ENCODE measurements around the gene MUC5B.

Gene MUC5B

DNA sequence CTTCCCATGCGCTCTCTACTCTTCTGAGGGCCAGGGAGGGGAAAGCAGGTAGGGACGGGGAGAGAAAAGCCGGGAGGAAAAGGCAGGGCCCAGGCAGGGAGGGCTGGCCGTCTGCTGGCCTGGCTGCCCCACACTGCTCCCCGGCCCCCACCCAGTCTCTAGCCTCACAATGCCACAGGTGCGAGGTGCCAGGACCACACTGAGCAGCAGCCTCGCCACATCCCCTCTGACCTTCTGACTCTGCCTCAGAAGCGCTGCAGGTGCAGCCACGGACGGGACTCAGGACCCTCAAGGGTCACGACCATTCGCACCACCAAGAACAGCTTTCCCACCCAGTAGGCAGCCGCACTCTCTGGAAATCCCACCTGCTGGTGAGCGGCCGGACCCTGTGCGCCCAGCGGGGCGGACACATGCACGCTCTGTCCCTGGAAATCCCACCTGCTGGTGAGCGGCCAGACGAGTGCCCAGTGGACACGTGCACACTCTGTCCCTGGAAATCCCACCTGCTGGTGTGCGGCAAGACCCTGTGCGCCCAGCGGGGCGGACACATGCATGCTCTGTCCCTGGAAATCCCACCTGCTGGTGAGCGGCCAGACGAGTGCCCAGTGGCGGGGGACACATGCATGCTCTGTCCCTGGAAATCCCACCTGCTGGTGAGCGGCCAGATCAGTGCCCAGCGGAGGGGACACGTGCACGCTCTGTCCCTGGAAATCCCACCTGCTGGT lies 66.5 kb downstream of the MUC5B start:
- DNase-seq, result no peak

DNA sequence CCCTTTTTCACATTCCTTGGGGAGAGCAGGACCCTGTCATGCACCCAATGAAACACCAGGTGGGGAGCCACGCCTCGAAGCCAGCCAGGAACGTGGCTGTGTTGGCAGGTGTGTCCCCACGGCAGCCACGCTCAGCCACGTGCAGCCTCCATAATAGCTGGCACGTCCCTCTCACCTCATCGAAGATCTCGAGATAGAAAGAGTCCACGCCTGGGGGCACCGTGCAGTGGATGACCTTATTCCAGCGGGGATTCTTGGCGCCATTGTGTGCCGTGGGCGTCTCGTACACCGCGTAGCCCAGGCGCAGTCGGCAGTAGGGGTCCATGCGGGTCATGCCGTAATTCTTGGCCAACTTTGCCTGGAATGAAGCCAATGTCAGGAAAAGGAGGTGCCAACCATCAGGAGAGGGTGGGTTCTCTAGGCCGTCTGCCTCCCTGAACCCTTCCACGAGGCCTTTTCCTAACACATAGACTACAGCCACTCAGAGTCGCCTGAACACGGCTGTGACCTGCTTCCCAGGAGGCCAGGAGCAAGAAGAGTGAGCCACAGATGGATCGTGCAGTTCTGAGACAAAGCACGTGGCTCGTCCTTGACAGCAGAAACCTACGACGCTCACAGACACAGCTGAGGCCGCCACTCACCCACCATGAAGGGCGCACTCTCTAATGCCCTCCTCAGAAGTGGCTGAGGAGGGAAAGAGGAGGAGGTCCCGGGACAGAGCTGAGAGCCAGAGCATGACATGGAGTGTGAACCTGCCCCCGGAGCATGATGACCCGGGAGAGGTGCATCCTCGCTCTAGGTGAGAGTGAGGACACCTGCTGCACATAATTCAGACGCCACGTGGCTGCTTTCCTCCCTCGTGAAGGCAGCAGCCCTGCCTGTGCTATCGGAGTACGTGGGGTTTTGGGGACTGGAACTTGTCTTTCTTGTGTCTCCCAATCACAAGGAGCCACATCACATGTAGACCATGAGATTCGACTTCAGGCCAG lies 67.5 kb downstream of the MUC5B start:
- no peak for DNase-seq

DNA sequence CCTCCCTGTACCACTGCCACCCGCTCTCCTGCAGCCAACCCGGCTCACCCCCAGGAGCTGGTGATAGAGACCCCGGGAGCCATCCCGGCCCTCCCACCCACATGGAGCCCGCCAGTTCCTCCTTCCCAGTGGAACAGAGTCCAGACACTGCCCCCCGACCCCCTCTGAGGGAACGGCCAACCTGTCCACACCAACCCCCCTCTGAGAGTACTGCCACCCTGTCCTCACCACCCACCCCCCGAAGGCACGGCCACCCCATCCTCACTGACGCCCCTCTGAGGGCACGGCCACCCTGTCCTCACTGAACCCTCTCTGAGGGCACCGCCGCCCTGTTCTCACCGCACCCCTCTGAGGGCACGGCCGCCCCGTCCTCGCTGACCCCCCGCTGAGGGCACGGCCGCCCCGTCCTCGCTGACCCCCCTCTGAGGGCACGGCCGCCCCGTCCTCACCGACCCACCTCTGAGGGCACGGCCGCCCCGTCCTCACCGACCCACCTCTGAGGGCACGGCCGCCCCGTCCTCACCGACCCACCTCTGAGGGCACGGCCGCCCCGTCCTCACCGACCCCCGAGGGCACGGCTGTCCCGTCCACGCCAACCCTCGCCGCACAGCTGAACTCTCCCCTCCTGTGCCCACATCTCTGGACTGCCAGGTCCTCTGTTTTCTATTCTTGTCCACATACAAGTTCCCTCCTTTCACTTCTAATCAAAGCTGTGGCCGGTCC lies 68.6 kb downstream of the MUC5B start:
- no peak for DNase-seq

DNA sequence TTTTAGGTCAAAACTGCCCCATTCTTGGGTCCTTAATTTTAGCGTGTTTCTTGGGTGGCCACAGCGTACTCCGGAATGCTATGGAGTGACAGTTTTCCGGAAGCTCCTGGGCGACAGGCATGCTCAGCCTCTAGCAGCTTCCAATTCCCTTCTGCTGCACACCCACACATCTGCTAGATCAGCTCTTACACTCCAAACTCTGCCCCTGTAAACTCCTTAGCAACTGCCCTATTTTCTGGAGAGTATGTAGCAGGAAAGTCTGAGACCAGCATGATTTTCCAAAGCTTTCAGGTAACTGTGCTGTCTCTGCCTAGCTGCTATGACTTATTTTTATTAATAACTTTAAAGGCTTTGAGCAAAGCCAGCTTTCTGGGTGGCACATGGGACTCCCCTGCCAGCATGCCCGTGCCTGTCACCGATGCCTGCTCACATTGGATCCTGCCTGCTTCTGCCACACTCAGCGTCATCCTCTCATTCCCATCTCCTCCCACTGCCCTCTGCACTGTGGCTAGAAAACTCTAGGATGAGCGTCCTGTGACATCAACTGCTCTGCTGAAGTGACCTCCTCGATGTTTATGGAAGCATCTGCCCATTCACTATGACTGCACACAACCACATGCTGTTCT lies 69.3 kb downstream of the MUC5B start:
- no peak for DNase-seq

DNA sequence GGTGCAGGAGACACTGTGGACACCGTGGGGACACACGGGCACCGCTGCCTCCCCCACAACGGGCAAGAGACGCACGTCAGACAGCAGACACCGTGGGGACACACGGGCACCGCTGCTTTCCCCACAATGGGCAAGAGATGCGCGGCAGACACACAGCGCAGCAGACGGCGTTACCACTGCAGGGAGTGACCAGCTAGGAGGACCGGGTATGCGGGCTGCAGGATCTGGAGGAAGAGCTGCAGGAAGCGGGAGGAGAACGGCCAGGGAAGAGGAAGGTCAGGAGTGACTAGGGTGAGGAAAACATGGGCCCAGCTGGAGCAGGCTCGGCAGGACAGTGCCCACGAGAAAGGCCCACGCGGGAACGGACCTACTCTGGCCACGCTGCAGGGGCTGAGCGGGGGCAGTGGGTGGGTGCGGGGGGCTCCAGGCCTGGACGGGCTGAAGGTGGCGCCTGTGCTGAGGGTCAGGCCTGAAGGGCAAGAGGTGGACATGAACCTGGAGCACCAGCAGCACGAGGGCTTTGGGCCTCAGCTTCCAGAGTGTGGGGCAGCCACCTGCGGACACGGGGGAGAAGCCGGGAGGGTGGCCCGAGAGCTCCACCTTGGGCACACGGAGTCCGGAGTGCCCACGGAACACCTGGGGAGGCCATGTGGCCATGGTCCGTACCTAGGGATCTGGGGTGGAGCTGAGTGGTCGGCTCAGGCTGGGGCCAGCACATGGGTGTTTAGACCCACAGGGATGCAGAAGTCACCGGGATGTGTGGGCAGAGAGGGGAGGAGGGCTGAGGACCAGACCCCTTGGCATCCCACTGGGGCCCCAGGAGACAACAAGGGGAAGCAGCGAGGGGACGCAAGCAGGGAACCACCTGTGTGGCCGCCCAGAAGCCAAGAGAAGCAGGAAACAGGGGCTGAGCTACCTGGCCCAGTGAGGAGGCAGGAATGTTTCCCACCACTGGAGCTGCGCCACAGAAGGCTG lies 70.1 kb downstream of the MUC5B start:
- DNase-seq, result no peak

DNA sequence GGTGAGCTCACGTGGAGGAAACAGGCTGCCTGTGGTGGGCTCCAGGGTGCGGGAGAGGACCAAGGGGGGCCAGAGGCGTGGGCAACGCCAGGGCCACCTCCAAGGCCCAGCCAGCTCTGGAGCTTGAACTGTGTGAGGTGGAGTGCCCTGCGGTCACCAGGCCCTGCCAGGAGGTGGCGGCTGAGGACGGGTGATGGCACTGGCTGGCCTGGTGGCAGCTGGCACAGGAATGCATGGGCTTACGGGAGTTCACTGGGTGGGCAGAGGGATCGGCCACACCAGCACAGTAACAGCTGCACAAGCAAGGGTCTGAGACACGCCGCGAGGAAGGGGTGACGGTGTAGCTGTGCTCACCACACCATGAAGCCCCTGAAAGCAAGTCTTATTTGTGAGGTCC lies 70.8 kb downstream of the MUC5B start:
- no peak for DNase-seq

DNA sequence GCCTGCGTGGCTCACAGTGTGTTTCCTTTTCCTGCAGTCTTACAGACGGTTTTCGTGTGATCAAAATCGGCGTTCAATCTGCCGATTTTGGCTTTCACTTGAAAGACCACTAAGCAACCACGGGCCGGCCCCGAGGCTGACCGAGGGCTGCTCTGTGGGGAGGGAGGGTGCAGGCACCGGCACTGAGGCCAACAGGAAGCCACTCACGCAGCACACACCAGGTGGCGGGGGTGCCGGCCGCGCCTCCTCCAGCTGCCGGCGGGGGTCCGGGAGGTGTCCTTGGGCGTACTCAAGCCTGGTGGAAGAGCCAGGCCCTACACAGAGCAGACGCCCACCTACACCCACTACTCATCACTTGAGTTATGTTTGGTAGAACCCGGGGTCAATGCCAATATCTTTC lies 72.2 kb downstream of the MUC5B start:
- no peak for DNase-seq

DNA sequence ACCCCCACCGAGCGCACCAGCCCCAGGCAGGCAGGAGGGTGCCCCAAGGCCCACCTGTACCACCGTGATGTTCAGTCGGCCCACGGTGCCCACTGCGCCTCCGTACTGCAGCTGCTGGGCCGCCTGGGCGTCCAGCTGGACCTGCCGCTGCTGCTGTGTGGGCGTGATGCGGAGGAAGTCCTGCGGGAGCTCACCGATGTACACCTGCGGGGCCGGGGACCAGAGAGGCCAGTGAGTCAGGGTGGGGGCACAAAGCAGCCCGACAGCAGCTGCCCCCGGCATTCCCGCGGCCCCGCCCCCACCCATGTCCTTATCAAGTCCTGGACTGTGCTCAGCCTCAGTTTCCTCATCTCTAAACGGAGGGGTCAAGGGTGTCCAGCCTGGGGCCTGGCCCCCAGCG lies 72.7 kb downstream of the MUC5B start:
- no peak for DNase-seq

DNA sequence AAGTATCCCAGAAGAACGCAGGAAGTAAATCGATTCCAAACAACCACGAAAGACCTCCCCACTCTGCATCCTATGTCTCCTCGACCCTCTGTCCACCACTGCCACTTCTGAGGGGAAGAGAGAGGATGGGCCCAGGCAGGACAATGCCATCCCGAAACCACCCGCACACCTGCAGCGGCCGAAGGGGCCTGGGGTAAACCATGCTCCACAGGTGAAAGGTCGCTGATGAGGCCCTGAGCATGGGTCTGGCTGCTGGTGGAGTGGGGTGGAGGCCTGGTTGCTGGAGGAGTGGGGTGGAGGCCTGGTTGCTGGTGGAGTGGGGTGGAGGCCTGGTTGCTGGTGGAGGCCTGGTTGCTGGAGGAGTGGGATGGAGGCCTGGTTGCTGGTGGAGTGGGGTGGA lies 73.4 kb downstream of the MUC5B start:
- no peak for DNase-seq

DNA sequence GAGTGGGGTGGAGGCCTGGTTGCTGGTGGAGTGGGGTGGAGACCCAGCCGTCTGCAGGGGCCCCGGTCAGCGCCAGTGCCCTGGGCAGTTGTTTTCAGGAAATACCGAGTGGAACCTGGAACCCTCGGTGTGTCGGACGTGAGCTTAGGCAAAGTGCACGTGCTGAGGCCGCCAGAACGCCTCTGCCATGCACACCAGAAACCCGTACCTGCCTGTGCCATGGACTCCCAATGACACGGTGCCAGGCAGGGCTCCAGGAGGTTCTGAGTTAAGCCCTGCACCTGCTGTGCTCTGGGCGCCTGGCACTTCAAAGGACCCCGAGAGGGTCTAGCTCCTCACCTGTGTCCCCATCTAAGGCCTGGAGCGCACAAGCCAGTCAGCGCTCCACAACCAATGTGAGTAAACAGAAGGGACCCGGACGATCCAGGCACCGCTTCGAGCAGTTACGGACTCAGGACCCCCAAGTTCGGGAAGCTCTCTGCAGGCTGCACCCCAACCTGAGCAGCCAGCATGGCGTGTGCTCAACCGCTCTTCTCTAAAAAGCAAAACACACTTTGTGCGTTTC lies 74.2 kb downstream of the MUC5B start:
- DNase-seq, result no peak

DNA sequence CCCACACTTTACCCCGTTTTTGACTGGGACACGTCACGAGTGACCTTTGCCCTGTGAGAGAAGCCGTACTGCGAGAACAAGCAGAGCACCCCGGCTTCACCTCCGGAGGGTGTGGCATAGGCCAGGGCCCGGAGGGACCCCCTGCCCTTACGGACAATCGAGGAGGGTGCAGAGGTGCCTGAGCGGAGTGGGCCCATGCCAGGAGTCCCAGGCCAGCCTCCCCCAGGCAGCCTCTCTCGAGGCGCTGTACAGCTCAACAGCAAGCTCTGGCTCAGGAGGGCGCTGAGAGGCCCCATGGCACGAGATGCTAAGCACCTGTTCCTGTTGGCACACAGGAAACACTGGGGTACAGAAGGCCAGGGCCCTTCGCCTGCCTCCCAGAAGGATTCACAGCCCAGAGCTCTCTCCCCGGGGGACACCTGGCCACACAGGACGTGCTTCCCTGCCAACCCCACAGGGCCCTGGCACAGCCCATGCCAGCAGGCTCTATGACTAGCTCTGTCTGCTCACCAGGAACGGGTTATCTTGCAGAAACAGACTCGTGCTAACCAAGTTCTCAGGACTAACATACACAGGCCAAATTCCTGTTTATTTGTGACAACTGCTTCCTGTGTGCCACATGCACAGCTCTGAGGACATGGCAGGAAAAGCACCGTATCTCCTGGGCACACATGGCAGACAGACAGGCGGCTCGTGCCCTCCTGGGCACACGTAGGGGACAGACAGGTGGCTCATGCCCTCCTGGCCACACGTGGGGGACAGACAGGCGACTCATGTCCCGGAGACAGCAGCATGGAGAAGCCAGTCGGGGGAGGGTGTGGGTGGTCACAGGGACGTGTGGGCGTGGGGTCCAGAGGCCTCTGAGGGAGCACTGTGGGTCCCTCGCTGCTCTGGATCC lies 75.0 kb downstream of the MUC5B start:
- DNase-seq, result no peak

DNA sequence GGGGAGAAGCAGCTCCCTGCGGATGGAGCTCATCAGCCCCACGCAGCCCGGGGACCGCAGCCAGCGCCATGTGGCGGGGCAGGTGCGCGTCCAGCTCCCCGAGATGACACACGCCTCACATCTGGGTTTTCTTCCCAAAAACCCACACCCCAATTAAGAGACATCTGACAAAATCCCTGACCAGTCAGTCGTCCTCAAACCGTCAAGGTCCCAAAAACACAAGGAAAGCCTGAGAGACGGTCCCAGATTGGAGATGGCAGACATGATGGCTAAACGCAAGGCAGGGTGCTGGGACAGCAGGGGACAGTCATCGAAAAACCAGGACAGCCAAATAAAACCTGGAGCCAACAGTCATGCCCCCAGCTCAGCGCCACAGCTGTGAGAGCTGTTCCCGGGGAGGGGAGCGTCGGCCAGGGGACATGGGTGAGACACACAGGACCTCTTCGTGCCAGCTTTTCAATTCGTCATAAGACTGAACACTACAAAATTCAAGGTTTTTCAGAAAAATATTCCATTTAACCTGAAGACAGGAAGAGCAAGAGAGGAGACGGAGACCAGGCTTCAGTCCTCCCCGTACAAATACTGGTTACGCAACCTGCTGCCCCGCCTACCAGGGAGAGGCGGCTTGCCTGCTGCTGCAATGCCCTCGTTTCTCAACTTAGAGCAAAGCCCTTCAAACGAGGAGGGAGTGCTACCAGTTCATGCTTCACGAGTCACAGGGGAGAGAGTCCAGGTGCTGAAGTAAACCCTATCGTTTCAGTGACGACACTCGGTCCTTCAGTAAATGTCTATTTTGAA lies 76.0 kb downstream of the MUC5B start:
- DNase-seq, result no peak

DNA sequence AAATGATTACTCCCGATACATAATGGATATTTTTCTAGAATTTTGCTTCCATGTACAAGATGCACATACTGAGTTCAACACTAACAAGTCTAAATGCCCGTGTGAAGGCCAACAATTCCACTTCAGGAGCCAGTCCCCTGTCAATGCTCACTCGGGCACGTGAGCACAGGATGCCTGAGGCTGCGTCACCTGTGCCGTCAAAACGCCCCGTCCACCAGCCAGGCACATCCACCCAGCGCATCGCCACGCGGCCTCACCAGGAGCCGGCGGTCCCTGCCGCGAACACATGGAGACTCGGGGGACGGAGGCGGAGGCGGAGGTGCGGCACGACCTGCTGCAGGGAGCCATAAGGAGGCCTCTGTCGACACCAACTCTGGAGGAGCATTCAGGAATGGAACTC lies 76.8 kb downstream of the MUC5B start:
- DNase-seq, result no peak

DNA sequence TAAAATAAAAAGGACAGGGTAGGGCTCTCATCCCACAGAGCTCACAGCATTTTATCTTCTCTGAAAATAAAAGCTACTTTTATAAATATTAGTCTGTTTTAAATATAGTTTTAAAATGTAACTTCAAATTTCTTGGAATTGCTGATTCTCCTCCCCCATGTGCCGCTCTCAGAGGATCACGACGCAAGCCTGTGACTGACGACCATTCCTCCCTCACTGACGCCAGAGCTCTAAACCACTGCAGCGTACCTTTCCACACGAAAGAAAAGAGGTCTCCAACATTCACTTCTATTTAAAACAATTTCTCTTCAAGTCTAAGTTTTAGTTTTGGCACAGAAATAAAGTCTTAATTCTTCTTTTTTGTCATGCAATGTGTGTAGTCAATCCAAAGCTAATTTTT lies 77.3 kb downstream of the MUC5B start:
- DNase-seq, result no peak

DNA sequence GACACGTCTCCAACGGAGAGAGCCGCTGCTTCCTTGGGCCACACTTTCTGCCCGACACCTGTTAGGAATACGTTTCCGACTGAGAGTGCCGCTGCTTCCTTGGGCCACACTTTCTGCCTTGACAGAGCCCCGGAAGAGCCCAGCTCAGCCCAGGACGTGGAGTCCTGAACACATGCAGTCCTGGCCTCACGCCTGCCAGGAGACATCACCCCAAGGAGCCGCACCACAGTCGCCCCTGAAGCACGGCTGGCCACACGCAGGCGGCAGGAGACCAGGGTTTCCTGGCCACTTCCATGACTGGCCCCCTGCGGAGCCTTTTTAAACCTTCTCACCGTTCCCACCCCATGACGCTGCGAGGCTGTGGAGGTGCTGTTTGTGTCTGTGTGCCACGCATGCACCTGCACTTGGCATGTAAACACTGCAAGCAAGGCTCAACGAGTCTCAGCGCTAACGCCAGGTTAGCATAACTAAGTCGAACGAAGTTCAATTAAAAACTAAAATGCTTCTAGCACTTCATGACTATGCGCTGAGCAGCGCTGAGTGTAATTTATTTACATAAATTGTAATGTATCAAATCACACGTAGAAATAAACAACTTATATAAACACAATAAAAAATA lies 77.8 kb downstream of the MUC5B start:
- no peak for DNase-seq

DNA sequence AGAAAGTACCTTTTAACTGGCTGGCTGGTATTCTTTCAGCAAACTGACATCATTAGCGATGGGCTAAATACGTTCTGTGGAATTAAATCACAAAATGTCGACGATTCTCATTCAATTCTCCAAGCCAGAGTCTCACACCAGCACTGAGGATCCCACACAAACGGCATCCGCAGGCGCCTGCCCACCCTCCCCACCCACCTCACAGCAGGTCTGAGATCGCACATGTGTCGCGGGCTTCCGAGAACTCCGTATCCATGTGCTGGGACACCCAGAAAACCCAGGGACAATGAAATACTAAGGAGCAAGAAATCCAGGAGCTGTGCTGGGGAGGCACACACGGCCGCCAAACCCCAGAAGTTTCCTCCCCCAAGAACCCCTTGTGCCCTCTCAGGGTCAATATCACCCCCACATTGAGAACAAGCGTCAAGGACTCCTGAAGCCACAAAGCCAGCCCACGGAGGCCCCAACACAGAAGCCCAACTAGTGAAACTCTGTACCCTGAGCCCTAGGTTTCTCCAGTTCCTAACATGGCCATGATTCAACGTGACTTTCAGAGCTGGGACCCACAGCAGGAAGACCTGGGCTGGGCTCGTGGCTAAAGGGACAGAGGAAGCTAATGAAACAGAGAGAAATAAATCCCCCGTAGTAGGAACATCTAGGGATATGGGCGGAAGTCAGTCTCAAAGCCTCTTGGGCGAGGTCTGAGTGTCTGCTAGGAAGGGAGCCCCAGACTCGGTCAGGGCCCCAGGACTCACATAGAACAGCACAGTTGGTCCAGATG lies 78.5 kb downstream of the MUC5B start:
- DNase-seq, result no peak

DNA sequence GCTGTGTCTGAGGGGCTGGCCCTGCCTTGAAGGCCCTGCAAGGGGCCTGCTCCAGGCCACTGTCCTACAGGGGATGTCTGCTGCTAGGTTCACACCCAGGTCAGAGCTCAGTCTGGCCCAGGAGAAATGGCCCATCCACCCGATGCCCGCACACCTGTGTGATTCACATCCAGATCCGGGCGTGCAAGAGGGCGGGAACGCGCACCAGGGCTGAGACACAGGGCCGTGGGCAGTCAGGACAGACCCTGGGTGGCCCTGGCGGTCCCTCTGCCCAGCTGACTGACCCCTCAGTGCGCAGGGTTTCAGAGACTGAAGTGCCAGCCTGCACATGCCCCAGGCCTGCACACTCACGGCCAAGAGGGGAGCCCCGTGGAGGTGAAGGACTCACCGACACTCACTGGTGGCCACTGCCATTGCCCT lies 79.2 kb downstream of the MUC5B start:
- no peak for DNase-seq

DNA sequence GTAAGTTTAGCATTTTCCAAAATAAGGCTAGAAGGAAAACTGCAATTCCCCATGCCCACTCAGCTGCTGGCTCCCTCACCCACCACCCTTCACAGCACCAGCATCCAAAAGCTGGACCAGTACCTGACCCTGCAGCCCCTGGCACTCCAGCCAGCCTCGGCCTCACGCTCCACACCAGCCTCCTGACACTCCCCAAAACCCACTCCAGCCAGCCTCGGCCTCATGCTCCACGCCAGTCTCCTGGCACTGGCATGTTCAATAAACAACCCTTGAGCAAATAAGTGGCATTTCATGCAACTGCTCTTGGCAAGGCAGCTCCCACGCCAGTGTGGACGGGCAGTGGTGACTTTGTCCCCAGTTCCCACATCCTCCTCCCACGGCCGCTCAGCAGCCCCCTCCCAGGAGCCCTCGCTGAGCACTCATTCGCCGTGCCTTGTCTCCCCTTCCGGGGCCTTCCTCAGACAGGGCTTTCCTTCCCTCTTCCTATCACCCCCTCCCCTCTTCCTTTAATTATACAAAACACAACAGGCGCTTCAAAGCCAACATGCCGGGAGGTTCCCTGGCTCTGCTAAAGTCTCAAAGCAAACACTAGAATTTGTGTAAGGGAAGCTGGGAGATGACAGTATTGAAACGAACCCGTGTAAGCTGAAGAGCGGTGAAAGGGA lies 79.7 kb downstream of the MUC5B start:
- DNase-seq, result no peak
